Inflammatory macrophage treated with lipopolysaccharide for 4 hours (primary cell): ENCODE measurements around the gene TCAIM.
"Not testable (repeated sequence)": the region's sequence is repeated elsewhere in the genome, so short reads cannot be mapped to it uniquely, and the experiment has no call there.

Experiments used
- DNase-seq: peaks from one replicate; pipeline ENCODE4 v3.0.0-alpha.2; 2020

The TCAIM gene

DNA sequence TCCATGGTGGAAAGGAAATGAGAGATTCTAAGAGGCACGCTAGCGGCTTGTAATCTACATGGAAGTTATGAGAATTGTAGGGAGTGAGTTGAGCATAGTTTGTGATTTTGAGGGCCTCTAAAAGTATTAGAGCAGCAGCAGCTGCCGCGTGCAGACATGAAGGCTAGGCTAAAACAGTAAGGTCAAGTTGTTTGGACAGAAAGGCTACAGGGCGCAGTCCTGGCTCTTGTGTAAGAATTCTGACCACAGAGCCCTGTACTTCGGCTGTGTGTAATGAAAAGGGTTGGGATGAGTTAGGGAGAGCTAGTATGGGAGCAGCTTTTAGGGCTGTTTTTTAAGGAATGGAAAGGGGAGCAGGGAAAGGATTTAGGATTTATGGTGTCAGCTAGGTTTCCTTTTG, 8.0 kb downstream of the TCAIM start:
- not testable (repeated sequence) for DNase-seq

DNA sequence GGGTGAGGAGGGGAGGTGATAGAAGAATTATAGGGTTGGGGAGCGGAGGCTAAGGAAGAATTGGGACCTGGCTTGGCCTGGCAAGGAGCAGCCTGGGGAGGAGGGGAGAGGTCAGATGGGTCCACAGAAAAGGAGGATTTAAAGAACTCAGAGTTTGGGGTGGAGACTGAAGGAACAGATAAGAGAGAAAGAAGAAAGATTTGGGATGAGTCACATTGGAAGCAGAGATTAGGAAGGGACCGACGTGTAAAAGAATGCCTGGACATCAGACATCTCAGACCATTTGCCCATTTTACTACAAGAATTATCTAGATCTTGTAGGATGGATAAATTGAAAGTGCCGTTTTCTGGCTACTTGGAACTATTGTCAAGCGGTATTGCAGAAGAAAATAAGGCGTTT, 10.4 kb downstream of the TCAIM start:
- DNase-seq = no peak

DNA sequence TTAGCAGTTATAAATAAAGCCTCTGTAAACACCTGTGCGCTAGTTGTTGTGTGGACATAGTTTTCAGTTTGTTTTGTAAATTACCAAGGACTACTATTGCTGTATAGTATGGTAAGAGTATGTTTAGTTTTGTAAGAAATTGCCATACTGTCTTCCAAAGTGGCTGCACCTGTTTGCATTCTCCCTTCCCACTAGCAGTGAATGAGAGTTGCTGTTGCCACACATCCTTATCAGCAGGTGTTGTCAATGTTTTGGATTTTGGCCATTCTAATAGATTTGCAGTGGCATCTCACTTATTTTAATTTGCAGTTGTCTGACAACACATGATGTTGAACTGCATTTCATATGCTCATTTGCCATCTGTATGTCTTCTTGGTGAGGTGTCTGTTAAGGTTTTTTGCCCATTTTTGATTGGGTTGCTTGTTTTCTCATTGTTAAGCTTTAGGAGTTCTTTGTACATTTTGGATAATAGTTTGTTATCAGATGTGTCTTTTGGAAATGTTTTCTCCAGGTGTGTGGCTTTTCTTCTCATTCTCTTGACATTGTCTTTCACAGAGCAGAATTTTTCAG, 14.9 kb downstream of the TCAIM start:
- no peak for DNase-seq

DNA sequence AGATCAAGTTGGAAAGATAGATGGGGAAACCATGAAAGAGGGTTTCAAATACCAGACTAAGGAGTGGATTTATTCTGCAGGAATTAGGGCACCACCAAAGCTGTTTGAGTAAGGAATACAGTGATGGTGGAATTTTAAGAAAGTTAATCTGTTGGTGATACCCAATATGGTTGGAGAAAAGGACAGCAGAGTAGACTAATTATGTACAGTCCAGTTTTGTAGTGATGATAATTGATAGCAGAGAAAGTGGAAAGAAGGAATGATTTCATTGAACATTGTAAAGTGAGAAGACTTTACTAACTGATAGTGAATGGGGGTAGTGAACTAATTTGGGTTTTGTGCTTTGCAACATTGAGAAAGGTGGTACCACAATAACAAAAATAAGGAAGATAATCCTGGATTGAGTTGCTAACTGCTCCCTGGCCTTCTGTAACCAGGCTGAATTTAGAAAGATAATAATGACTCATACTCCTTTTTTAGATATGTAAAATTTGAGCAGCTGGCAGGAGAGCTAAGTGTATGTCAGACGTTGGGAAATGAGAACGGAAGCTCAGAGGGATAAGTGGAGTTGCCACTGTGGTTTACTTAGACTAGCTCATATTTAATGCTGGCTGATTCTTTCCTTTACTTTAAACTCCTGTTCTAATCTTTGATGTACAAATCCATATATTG, 16.9 kb downstream of the TCAIM start:
- DNase-seq = peak; percentile 80

DNA sequence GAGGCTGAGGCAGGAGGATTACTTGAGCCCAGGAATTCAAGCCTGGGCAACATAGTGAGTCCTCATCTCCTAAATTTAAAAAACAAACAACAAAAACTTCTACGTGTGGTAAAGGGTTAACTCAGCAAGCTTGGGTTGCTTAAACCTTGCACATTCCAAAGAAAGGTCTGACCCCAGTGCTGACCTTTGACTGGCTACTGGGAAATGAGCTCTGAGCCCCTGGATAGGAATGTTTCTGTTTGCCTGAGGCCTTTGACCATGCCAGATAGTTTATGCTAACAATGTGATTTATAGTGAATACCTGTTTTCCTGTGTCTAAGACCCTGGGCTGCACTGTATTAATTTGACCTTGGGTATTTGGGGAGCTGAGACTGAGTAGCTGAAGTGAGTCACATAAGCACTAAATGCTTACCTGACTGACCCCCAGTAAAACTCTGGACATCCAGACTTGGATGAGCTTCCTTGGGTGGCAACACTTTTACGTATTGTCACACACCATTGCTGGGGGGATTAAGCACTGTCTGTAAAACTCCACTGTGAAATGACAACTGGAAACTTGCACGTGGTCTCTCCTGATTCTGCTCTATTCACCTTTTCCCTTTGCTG, 20.7 kb downstream of the TCAIM start:
- no peak for DNase-seq

DNA sequence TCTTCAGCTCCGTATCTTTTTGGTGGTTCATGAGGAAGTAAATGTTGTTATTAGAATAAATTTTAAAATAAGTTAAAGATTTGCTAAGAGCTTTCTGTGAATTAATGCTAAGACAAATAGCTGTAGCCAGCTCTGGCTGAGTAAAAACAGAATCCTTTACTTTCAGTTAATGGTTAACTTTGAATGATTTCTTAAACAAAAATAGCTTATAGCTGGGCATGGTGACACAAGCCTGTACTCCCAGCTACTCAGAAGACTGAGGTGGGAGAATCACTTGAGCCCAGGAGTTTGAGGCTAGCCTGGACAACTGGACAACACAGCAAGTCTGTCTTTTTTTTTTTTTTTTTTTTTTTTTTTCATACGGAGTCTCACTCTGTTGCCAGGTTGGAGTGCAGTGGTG, 25.0 kb downstream of the TCAIM start:
- no peak for DNase-seq

DNA sequence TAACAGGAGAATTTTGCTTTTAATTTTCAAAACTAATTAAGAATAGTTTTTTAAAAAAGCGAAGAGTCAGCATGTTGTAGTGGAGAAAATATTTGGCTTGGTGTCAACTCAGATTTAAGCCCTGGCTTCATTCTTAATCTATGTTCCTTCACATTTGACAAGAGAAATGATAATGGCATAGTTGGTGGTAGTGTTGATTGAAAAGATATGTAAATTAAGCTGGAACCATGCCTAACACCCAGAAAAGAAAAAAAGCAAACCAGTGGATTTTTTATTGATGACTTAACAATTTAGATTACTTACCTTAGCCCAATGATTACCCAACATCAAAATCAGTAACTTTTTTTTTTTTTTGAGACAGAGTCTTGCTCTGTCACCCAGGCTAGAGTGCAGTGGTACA, 27.4 kb downstream of the TCAIM start:
- DNase-seq = no peak

DNA sequence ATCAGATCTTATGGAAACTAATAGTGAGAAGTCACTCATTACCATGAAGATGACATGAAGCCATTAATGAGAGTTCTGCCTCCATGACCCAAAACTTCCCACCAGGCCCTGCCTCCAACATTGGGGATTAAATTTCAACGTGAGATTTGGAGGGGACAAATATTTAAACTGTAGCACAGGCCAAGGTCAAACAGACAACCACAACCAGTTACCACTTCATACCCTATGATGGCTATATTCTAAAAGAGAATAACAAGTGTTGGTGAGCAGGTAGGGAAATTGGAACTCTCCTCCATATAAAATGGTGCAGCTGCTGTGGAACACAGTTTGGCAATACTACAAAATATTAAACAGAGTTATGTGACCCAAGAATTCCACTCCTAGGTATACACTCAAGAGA, 36.9 kb downstream of the TCAIM start:
- no peak for DNase-seq

DNA sequence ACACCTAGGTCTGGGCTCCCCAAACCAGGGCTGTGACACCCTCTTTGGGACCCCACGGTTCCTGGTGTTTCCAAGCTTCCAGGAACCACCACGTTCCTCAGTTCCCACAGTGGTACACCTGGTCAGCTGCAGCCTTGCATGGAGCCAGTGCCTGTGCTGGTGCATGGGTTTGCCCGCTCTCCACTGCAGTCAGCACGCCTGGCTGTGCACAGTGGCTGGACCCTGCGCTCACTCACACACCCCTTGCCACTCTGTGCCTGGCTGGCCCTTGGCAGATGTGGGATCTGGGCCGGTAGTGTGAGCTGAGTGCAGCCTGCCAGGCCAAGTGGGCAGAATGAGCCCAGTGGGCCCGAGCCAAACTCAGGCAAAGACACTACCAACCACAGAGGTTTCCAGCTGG, 48.8 kb downstream of the TCAIM start:
- no peak for DNase-seq

DNA sequence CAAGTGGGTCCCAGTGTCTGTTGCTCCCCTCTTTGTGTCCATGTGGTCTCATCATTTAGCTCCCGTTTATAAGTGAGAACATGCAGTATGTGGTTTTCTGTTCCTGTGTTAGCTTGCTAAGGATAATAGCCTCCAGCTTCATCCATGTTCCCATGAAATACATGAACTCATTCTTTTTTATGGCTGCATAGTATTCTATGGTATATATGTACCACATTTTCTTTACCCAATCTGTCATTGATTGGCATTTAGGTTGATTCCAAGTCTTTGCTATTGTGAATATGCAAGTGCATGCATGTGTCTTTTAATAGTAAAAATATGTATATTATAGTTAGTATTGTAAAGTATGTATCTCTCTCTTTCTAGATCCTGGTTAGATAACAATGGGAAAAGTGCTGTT, 53.9 kb downstream of the TCAIM start:
- no peak for DNase-seq

DNA sequence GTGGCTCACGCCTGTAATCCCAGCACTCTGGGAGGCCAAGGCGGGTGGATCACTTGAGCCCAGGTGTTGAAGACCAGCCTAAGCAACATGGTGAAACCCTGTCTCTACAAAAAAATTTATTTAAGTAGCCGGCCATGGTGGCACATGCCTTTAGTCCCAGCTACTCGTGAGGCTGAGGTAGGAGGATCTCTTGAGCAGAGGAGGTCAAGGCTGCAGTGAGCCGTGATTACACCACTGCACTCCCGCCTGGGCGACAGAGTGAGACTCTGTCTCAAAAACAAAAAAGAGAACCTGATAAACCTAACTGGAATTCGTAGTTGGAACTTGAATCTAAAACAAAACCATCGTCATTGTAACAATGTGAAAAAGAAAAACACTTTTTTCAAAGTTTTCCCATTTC, 57.1 kb downstream of the TCAIM start:
- no peak for DNase-seq

DNA sequence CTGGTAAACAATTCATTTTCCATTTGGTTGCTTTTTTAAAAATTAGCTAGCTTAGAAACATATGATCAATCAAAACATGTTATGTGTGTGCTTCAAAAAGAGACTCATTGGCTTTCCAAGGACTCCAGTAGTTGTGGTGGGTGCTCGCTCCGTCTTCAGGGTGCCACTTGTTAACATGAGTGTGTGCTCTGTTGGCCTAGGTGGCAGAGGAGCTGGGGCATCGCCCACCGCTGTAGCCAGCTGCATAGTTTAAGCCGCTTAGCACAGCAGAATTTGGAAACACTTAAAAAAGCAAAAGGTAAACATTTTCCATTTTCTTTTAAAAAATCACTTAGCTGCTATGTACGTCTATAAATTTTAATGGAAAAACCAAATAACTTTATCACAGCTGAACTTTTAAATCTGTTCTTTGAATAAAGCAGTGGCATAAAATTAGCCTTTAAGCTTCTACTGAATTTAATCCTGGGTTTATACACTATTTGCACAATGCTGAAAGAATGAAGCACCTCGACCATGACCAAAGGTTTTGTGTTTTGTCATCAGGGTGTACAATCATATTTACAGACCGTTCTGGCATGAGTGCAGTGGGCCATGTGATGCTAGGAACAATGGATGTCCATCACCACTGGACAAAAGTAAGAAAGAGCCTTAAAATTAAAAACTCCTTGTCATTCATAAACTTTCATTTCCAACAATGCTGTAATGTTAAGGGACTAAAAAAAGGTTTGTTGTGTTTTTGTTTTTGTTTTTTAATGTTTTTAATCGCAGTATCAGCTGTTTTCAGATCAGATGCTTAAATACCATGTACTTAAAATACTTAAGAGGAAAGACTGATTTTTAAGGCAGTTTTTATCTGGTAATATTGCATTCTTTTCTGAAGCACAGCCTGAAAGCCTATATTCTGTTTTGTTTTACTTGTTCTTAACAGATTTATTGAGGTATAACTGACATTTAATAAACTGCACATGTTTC, 57.9 kb downstream of the TCAIM start:
- no peak for DNase-seq

DNA sequence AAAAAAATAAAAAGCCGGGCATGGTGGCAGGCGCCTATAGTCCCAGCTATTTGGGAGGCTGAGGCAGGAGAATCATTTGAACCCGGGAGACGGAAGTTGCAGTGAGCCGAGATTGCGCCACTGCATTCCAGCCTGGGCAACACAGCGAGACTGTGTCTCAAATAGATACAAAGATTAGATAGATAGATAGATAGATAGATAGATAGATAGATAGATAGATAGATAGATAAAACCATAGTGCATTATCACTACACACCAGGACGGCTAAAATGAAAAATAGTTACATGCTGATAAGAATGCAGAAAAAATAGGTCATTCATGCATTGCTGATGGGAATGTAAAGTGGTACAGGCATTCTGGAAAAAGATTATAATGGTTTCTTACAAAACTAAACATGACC, 59.7 kb downstream of the TCAIM start:
- DNase-seq = not testable (repeated sequence)

DNA sequence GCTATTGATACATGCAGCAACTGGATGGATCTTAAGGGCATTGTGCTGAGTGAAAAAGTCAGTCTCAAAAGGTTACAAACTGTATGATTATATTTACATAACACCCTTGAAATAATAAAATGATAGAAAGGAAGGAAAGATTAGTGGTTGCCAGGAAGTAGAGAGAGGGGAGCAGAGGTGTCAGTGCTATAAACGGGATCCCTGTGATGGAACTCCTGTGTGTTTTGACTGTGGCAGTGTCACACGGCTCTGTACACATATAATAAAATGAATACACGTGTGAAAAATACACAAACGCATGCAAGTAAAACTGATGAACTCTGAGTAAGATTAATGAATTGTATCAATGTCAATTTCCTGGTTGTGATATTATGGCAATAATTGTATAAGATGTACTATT, 60.3 kb downstream of the TCAIM start:
- no peak for DNase-seq

DNA sequence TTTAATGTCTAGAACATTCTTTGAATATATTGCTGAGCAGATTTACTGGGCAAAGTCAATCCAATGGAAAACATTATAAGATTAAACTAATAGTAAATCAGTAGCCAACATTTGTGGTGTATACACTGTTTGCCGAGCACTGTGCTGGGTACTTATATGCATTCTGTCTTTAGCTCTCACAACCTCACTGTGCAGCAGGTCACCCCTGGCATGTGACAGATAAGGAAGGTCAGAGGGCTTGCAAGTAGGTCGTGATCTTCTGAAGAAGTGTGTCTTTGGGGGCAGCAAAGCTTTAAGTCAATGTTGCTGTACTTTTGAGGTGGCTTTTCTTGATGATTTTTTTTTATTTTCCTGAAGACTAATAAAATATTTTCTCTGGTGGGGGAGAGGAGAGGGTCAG, 62.2 kb downstream of the TCAIM start:
- no peak for DNase-seq

DNA sequence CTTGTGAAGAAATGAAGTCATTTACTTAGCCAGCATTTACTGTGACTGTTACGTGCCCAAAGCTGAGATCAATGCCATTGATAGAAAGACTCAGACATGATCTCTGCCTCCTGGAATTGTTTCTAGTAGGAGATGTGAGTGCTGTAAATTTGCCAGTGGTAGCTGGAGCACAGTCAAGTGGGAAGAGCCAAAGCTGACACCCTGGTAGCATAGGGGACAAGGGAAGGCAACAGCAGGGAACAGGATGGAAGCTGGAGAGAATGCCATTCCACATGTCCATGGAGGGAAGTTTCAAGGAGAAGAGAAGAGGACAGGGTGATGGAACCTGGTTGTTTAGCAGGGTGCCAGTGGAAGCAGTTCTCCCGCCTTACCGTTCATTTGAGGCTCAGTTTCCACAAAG, 64.0 kb downstream of the TCAIM start:
- DNase-seq = no peak

DNA sequence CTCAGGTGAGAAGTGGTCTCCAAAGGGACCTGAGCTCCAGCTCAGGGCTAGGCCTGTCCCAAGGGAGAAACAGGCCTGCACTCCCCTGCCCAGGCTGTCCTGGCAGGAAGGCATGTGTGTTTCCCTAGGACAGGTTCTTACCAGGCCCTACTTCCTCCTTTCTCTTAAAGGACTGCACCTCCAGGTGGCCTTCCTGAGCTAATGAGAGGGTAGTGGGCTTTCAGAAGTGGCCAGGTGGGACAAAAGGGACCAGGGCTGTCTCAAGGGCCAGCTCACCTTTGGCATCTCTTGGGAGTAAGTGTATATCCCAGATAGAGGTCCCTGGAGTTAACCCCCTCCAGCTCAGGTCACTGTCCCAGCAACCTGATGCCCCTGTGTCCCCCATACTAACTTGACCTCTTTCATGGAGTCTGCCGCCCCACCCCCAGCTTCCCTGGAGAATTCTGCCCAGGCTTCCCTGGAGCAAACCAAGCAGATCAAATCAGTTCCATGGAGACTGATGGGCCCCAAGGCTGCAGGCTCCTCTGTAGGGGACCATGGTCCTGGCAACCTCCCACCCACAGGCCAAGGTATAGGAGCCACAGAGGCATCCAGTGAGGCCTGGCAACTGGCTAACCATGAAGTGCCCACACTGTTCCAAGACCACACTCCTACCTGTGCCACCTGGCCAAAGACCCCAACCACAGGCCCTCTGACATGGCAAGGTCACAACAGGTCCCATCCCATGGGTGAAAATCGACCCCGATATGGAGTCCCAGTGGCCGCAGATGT, 71.3 kb downstream of the TCAIM start:
- no peak for DNase-seq

DNA sequence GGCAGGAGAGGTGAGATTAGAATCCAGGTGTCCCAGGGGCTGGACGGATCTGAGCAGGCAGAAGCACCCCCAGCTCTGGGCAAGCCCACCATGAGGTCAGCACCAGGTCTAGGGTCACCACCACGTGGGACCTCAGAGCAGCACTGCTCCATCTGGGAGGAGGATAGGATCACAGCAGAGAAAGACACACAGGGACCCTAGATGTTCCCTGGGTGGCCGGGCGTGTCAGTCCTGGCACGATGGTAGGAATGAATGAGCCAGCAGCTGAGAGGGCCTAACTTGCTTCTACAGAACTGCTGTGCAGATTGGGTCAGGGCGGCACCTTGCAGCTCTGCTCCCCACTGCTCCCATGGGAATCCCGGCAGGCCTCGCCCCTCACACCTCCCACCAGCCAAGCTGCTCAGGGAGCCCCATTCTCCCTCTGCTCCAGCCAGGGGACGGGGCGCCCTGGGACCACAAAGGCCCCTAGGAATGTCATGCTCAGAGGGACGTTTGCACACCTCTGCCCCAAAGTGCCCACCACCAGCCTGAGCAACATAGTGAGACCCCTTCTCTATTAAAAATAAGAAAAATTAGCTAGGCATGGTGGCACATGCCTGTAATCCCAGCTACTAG, 72.6 kb downstream of the TCAIM start:
- DNase-seq = no peak

DNA sequence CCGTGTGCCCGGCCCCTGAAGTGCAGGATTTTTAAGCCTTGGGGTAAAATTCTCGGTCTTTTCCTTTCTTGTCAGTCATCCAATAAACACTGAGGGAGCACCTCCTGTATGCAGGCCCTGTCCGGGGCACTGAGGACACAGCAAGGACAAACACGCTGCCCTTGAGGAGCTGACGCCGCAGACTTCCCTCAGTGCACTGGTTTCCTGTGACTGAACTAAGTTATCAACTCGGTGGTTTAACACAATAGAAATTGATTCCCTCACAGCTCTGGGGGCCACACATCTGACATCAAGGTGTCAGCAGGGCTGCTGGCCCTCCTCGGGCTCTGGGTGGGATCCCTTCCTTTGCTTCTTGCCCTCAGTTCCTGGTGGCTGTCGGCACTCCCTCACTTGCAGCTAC, 73.8 kb downstream of the TCAIM start:
- DNase-seq = no peak

DNA sequence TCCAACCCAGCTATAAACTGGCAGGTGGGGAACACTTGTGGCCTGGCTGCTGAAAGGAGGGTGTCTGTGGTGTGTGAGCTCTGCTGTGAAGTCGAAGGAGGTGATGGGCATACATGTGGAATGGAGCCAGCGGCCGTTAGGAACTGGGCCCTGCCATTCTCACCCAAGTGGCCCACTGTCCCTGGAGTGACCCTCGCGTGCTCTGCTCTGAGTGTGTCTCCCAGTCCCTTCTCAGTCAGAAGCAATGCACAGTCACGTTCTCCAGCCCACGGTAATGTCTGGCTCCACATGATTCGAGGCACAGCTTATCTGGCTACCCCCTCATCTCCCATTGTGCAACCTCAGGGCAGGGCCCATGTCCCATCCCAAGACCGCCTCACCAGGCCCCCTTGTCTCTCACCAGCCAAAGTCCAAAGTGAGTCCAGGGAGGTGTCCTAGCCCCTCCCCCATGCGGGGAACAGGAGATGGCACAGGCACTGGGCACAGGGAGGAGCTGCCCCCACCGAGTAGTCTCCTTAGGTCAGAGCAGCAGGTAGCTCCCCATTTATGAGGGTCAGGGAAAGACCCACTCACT, 76.0 kb downstream of the TCAIM start:
- DNase-seq = no peak

DNA sequence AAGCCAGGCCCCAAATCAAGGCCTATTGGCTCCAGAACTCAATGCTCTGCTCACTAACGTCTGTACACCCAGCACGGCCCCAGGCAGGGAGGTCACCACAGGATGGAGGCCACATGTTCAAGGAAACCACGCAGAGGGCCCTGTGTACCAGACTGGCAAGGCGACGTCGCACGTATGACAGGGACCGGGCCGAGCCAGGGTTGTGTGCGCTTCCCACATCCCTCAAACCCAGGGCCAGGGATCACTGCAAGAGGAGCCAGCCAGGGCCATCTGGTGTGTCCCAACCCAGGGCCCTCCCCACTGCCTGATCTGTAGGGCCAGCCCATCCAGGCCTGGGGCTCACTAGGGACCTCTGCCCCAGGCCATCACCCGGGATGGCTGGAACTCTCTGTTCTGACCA, 76.9 kb downstream of the TCAIM start:
- DNase-seq = no peak
